Stimulated activated CD8-positive, alpha-beta memory T cell treated with anti-CD3 and anti-CD28 coated beads, Interleukin-7, amount 100 ng/mL, for 1 hour (primary cell): ENCODE measurements around the gene CIT.

ENCODE experiments used
- DNase-seq, 2 donors: peaks; one replicate each; pipeline ENCODE4 v3.0.0-alpha.2; 2020; ENCODE audit warnings: low read depth in 2 of 2

CIT gene

GRCh38 chr12:119803381-119803791 is 73.7 kb downstream of the CIT start:
- DNase-seq = no peak

- DNase-seq = no peak
Observed at GRCh38 chr12:119802472-119802871, 74.6 kb downstream of the CIT start.

DNA sequence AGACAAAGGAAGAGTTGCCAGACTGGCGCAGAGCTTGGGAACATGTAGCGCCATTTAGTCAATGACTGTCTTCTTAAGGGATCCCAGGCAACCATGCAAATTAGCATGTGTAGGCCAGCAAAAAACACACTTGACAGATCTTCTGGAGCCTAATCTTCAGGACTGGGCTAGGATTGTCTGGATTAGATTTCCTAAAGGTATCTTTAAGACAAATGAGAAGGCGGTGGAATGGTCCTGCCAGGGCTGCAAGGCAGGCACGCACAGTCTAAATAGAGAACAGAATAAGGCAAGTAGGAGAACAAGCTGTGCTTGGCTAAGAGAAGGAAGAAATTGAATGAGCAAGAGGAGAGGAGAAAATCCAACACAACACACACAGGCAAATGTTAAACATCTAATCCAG is 80.0 kb downstream of the CIT start:
- DNase-seq = no peak

DNA sequence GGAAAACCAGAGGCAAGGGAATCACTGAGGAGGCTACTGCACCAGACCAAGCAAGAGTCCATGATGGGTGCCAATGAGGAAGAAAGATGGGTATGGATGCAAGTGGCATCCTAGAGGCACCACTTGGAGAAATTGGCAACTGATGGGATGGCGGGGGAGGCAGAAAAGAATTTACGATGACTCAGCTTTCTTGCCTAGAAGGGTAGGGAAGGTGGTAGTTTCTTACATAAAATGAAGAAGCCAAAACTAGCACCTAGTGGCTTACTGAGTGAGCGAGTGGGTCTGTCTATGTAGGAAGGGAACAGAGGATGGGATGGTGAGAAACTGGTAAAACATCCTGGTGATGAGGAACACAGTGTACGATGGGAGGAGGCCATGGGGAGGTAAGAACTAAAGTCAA is 80.8 kb downstream of the CIT start:
- DNase-seq = no peak

- no peak for DNase-seq
Observed at GRCh38 chr12:119791453-119791852, 85.7 kb downstream of the CIT start.

DNA sequence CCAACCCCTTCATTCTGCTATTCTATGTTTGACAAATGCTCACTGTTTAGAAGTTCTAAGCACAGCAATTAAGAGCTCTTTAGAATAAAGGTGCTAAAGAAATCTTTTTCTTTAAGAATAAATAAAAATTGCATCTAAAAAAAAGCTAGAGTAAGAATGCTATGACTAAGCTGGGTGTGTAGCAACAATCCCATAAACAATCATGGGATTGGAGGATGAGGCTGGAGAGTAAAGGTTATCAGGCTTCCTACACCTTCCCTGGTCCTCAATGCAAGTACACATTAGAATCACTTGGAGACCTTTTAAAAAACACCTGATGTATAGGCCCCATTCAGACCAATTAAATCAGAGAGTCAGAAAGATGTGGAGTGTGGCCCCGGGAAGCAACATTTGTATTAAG is 88.3 kb downstream of the CIT start:
- no peak for DNase-seq

- no peak for DNase-seq
Observed at GRCh38 chr12:119786539-119786938, 90.6 kb downstream of the CIT start.

DNA sequence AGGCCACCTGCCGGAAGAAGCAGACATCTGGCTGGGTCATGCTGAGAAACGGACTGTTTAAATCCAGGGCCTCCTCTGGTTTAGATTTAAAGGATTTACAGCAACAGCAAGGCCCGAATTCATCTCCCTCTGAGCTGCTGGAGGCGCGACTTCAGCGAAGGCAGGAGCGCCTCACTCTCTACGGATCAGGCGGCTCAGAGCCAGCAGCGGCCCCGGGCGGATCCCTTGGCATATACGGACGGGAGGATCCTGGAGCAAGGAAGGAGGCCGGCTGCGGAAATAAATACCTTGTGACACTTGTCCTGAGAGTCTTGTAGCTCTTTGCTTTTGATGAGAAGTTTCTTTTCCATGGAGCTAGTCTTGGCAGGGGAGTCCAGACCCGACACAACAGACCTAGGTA is 92.4 kb downstream of the CIT start:
- no peak for DNase-seq

- no peak for DNase-seq
Observed at GRCh38 chr12:119783787-119784186, 93.3 kb downstream of the CIT start.

DNA sequence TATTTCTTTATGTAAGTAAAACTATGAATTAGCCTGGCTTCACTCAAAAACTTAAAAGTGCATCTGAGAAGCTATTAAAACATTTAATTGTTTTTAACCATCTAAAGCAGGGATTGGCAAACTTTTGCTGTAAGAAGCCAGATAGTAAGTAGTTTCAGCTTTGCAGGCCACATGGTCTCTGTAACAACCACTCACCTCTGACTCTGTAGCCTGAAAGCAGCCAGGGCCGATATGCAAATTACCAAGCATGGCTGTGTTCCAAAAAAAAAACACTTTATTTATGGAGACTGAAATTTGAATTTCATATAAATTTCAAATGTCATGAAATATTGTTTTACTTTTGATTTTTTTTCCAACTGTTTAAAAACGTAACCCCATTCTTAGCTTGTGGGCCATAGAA is 95.3 kb downstream of the CIT start:
- DNase-seq = no peak

GRCh38 chr12:119780786-119781434 is 96.2 kb downstream of the CIT start:
- no peak for DNase-seq

DNA sequence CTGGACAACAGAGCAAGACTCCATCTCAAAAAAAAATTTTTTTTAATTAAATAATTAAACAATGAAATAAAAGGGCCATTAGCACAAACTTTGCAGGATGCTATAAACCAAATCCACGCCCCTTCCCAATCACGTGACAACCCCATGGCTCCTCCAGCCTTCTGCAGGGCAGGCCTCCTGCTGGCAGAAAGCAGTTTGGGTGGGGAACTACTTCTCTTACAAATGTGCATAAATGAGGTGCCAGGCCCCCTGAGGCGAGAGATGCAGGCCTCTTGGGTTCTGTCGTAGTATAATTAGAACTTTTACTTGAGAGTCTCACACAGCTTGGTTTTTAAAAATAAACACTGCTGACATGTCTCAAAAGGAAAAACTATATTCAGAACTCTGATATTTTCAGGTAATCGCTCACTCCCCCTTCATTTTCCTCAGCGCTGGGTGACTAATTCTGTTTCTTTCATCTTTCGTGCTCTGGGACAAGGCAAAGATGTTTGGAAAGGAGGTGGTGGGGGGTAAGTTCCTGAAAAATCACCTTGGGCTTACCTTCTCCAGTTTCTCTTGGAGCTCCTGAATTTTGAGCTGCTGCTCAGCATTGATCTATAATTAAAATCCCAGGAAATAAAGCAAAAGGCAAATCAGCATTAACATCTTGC is 101.7 kb downstream of the CIT start:
- no peak for DNase-seq

- no peak for DNase-seq
Observed at GRCh38 chr12:119772431-119772830, 104.7 kb downstream of the CIT start.

DNA sequence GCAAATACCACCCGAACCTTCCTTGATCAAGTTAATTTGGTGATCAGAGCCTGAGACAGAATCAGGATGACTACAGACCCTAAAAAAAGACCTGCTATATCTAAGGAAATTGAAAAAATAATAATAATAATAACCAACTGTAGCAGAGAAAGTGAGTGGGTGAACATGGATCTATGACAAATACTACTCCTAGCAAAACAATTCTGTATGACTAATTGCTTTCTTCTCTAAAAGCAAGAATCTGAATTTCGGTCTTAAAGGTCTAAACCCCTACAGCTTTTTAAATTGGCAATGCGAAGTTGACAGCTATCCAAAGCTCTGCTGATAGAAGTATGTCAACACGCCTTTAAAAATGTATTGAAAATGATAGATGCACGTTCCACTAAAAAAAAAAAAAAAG is 107.0 kb downstream of the CIT start:
- no peak for DNase-seq

GRCh38 chr12:119762619-119763018 is 114.5 kb downstream of the CIT start:
- DNase-seq = no peak

DNA sequence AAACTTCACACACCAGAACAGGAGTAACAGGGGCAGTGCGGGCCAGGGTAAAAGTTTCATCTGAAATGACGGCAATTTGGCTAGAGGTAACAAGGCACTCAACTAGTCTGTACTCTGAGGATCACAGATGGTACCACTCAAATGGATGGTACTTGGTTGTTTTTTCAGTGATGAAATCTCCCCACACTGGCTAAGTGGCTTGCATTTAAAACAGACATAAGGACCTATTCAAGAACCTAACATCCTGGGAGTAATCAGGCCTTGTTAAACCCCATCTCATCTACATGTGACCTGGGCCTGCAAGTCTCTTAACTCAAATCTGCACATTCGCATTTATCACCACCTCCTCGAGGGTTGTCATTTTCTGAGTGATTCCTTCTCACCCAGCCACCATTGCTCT is 118.4 kb downstream of the CIT start:
- DNase-seq = no peak

GRCh38 chr12:119758234-119758633 is 118.9 kb downstream of the CIT start:
- no peak for DNase-seq

DNA sequence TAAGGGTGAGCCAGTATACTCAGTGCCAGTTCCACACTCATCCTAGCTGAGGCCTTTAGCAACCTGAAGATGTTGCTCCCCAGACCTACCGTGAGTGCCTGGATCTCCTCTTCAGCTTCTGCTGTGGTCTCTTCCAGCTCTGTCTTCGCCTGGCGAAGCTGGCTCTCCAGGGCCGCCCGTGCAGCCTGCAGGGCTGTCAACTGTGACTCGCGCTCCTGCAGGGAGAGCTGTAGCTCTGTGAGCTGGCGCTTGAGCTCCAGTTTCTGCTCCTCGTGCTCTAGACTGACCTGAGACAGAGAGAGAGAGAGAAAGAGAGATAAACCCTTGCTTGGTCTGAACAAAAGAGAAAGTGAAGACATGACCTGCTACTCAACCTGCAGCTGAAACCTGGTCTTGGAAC is 125.2 kb downstream of the CIT start:
- DNase-seq = no peak

DNA sequence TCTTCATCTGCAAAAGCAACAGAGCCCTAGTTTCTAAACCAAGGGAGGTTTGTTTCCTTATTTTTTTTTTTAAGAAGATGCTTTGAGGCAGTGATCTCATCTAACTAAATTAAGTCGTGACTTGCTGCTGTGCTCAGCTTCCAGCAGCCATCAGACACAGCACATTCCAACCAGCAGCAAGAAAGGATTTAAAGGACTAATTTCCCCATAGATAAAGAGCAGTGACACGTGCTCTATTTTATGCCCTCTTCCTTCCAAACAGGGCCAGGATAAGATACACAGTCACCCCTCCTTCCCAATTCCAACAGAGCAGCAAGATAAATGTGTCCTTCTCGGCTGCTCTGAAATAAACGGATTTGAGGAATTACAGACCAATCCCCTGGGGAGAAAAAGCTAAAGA is 127.5 kb downstream of the CIT start:
- DNase-seq = no peak

GRCh38 chr12:119748497-119748896 is 128.6 kb downstream of the CIT start:
- DNase-seq = no peak

DNA sequence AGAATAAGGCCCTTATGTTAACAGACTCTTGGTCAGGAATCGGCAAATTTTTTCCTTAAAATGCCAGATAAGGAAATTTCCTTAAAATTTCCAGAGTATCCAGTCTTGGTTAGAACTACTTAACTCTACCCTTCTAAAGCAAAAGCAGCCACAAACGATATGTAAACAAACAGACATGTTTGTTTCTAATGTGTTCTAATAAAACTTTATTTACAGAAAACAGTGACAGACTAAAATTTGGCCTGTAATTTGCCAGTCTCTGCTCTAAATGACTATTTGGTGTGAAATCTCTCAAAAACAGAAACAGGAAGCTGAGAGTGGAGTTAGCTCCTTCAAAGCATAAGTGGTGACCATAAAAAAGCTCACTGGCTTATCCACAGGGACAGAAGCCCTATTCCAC is 131.0 kb downstream of the CIT start:
- DNase-seq = no peak

GRCh38 chr12:119744900-119745606 is 132.1 kb downstream of the CIT start:
- DNase-seq = no peak

DNA sequence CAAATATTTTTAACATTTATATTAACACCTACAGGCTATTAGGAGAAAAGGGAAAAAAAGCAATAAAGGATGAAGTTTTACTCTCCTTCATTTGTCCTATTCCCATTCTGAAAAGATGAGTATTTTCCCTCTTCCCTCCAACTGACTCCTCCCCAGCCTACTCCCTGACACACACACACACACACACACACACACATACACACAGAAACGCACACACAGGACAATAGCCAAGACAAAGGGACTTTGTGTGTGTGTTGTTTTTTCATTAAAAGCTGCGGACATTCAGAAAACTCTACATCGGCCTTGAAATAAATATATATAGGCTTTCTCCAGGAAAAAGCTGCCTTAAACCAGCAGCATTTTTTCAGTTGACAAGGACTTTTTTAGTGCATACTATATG is 134.4 kb downstream of the CIT start:
- no peak for DNase-seq
